Uterus (tissue), 4 donors: ENCODE results near the gene SEPTIN3. TPM values are rescaled to one million over a fixed set of nuclear protein-coding genes. Genes with fewer than 3 reads are reported as not detected.

Experiments
- DNase-seq, 2 donors: peaks; one replicate each; pipeline ENCODE4 v3.0.0-alpha.2; 2019 to 2020
- H3K27ac ChIP-seq, 2 donors: fragments of 200-600 bp; sonication (generic); 1 replicate in 1 of 2; 2 replicates in 1 of 2; pipeline ENCODE4 v1.5.1; 2016 to 2018
- H3K27me3 ChIP-seq, 2 donors: fragments of 200-600 bp; sonication (generic); one replicate each; pipeline ENCODE4 v1.5.1; 2018 to 2019; ENCODE audit warnings: control low read depth in 1 of 2
- H3K36me3 ChIP-seq, 2 donors: fragments of 200-600 bp; sonication (generic); one replicate each; pipeline ENCODE4 v1.5.1; 2019; ENCODE audit warnings: control low read depth in 1 of 2
- H3K4me1 ChIP-seq, 2 donors: fragments of 200-600 bp; sonication (generic); one replicate each; pipeline ENCODE4 v1.5.1; 2018 to 2019; ENCODE audit warnings: control low read depth in 1 of 2
- H3K4me3 ChIP-seq, 2 donors: fragments of 200-600 bp; sonication (generic); 1 replicate in 1 of 2; 2 replicates in 1 of 2; pipeline ENCODE4 v1.5.1; 2018 to 2019; ENCODE audit warnings: mild to moderate bottlenecking in 1 of 2
- H3K9me3 ChIP-seq, 2 donors: fragments of 200-600 bp; sonication (generic); one replicate each; pipeline ENCODE4 v1.5.1; 2019; ENCODE audit warnings: control low read depth in 1 of 2
- CTCF ChIP-seq, 4 experiments: fragments of 200-600 bp in 2 of 4; fragments of 450-650 bp in 2 of 4; sonication (generic) in 2 of 4; IDR thresholded peaks; one replicate each; pipeline ENCODE4 v1.5.1; 2016 to 2019; ENCODE audit warnings: antibody characterized with exemption in 4 of 4, mild to moderate bottlenecking in 2 of 4, moderate library complexity in 1 of 4
- POLR2A ChIP-seq, 2 donors: fragments of 450-650 bp; IDR thresholded peaks; one replicate each; pipeline ENCODE4 v1.6.1; 2016; ENCODE audit warnings: antibody characterized with exemption in 2 of 2, mild to moderate bottlenecking in 1 of 2, moderate library complexity in 1 of 2
- intact Hi-C: fragments of 100-400 bp; cut with DNase I; formaldehyde crosslinking; loops from one replicate; pipeline ENCODE4 v1.15.1; 2023; ENCODE audit warnings: low total_unique reads
- total RNA-seq, 4 donors: library from RNA; depleted of rRNA in 3 of 4; stranded (reverse); fragments of >200 nt in 3 of 4; gene quantifications; one replicate each; pipeline versions ENCODE4 v1.1.0 to v1.2.4, GENCODE V29; 2014 to 2023
- donor health status: DM: yes; HTN: yes; CAD: no.

SEPTIN3 gene
- total RNA-seq, 4 donors from 2014 or later = 1.4 TPM; not detected in 3

GRCh38 chr22:41982865-41983264, 13.6 kb downstream of the SEPTIN3 start:
- intact Hi-C loops = no loop called here
- TF ChIP-seq POLR2A (IDR thresholded peaks at IDR 0.05) (no peak), CTCF (IDR thresholded peaks at IDR 0.05) (no peak)
- no peaks in the 10 kb centered on the region for H3K36me3 ChIP-seq
- H3K27ac ChIP-seq = no peak overlapping the region
- no peaks in the 10 kb centered on the region for H3K4me1 ChIP-seq
- no peaks in the 10 kb centered on the region for H3K27me3 ChIP-seq
- H3K9me3 ChIP-seq = no peaks in the 10 kb centered on the region
- H3K4me3 ChIP-seq = no peak overlapping the region
- DNase-seq = no peak

GRCh38 chr22:41983513-41984405, 14.5 kb downstream of the SEPTIN3 start:
- Histone ChIP-seq H3K9me3 (no peaks in the 10 kb centered on the region), H3K27ac (no peak overlapping the region), H3K36me3 (no peaks in the 10 kb centered on the region), H3K4me3 (no peak overlapping the region), H3K27me3 (no peaks in the 10 kb centered on the region), H3K4me1 (no peaks in the 10 kb centered on the region)
- no peak for TF ChIP-seq CTCF (IDR thresholded peaks at IDR 0.05)
- TF ChIP-seq POLR2A (IDR thresholded peaks at IDR 0.05) = no peak
- no peak for DNase-seq
- intact Hi-C loops = no loop called here

GRCh38 chr22:41987276-41987675, 18.0 kb downstream of the SEPTIN3 start:
- Histone ChIP-seq H3K36me3 (no peaks in the 10 kb centered on the region), H3K9me3 (no peaks in the 10 kb centered on the region), H3K27ac (no peak overlapping the region), H3K4me1 (no peaks in the 10 kb centered on the region), H3K27me3 (no peaks in the 10 kb centered on the region), H3K4me3 (no peak overlapping the region)
- TF ChIP-seq POLR2A (IDR thresholded peaks at IDR 0.05) (no peak), CTCF (IDR thresholded peaks at IDR 0.05) (no peak)
- intact Hi-C loops = no loop called here
- no peak for DNase-seq

- no peak for DNase-seq
- no peaks in the 10 kb centered on the region for H3K36me3 ChIP-seq
- no peaks in the 10 kb centered on the region for H3K4me1 ChIP-seq
- no peak overlapping the region for H3K4me3 ChIP-seq
- H3K9me3 ChIP-seq = no peaks in the 10 kb centered on the region
- H3K27me3 ChIP-seq = no peaks in the 10 kb centered on the region
- no peak for TF ChIP-seq POLR2A (IDR thresholded peaks at IDR 0.05)
- TF ChIP-seq CTCF (IDR thresholded peaks at IDR 0.05) = no peak
- intact Hi-C loops = no loop called here
- no peak overlapping the region for H3K27ac ChIP-seq
Measured at GRCh38 chr22:41989246-41989645, 20.0 kb downstream of the SEPTIN3 start.

- no peaks in the 10 kb centered on the region for H3K9me3 ChIP-seq
- no peak for DNase-seq
- no peak overlapping the region for H3K27ac ChIP-seq
- intact Hi-C loops = no loop called here
- H3K36me3 ChIP-seq = no peaks in the 10 kb centered on the region
- no peak for TF ChIP-seq POLR2A (IDR thresholded peaks at IDR 0.05)
- no peak for TF ChIP-seq CTCF (IDR thresholded peaks at IDR 0.05)
- H3K27me3 ChIP-seq = no peaks in the 10 kb centered on the region
- no peaks in the 10 kb centered on the region for H3K4me1 ChIP-seq
- no peak overlapping the region for H3K4me3 ChIP-seq
Measured at GRCh38 chr22:41991111-41991510, 21.9 kb downstream of the SEPTIN3 start.
